T-helper 22 cell (primary cell): ENCODE measurements around the gene NUDT16L1.
"Not testable (repeated sequence)": the region's sequence is repeated elsewhere in the genome, so short reads cannot be mapped to it uniquely, and the experiment has no call there.

Experiments
- DNase-seq: peaks from one replicate; pipeline ENCODE4 v3.0.0-alpha.2; 2020; ENCODE audit warnings: low read depth

NUDT16L1 gene

DNA sequence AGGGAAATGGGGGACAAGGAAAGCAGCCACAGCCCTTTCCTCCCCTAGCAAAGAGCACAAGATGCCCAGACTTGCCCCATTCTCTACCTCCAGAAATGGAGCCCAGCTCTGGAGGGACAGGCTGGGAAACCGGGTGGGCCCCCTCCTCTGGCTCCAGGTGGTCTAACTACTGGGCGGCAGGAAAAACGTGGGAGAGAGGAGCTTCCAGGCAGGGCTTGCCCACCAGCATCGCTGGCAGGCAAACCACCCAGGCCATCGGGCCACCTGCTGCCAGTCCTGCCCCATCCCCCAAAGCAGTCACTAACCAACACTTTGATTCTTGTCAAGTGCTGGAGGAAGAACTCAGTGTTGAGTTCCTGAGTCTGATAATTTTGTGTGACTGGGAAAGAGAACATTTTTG, 25.1 kb downstream of the NUDT16L1 start:
- no peak for DNase-seq

DNA sequence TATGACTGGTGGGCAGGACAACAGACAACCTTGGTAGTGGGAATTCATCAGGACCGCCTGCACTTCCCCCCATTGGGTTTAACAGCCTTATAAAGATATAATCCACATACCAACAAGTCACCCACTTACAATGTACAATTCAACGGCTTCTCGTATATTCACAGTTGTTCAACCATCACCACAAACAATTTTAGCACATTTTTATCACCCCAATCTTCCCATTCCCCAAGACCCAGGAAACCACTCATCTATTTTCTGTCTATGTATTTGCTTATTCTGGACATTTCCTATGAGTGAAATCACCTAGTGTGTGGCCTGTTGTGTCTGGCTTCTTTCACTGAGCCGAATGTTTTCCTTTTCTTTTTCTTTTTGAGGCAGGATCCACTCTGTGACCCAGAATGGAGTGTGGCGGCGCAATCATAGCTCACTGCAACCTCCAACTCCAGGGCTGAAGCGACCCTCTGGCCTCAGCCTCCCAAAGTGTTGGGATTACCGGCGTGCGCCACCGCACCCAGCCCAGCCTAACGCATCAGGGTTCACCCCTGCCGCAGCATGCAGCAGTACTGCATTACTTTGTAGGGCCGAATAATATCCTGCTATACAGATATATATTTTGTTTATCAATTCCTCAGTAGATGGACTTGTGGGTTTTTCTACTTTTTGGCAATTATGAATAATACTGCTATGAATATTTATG, 29.9 kb downstream of the NUDT16L1 start:
- no peak for DNase-seq

- no peak for DNase-seq
Measured at GRCh38 chr16:4724661-4725270, 31.4 kb downstream of the NUDT16L1 start.

GRCh38 chr16:4726616-4727015, 33.3 kb downstream of the NUDT16L1 start:
- no peak for DNase-seq

DNA sequence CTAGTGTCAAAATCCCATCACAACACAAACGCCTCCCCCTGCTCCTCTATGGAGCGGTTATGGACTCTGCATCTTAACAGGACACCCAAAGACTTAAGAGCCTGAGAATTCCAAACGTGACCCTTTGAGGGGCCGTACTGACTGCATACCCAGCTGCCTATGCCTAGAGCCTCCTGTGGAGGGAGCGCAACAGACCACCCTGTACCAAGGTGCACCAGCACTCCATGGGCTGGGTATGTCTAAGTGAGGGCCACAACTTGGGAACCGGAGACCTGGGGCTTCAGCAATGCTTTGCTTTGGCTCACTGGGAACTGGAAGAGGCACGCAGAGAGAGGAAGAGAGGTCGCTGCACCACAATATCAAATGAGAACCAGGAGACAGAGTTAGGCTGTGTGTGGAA, 35.3 kb downstream of the NUDT16L1 start:
- DNase-seq: no peak

- DNase-seq: no peak
Measured at GRCh38 chr16:4729876-4730275, 36.5 kb downstream of the NUDT16L1 start.

- no peak for DNase-seq
Measured at GRCh38 chr16:4733211-4733742, 39.9 kb downstream of the NUDT16L1 start.

GRCh38 chr16:4733747-4734062, 40.3 kb downstream of the NUDT16L1 start:
- no peak for DNase-seq

- DNase-seq: peak; percentile 72
Measured at GRCh38 chr16:4734063-4734729, 40.8 kb downstream of the NUDT16L1 start, which contains the start of the genes ANKS3 and DNAAF8. TSS of gene ANKS3 (minus strand) at chr16:4734271. CDS start at chr16:4730149, 4,122 bp downstream. TSS of gene DNAAF8 (plus strand) at chr16:4734537. CDS start at chr16:4736515, 1,978 bp downstream.

- DNase-seq: peak; percentile 92
Measured at GRCh38 chr16:4734730-4735535, 41.6 kb downstream of the NUDT16L1 start.

DNA sequence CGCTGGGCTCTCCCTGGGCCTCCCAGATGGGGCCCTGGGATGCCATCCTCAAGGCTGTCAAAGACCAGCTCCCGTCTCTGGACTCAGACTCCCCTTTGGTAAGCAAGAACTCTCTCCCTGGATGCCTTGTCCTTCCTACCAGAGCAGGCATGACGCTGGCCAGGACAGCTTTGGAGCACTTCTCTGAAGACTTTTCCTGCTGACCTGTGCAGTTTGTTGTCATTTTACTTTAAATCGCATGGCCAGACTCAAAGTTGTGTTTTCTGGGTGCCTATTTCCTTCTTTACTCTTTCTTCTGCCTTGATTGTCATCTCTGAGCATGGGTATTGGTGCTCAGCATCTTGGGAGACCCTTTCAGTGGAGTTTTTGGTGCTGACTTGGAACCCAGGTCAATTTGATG, 43.2 kb downstream of the NUDT16L1 start:
- no peak for DNase-seq

- DNase-seq: no peak
Measured at GRCh38 chr16:4737545-4737944, 44.2 kb downstream of the NUDT16L1 start.

DNA sequence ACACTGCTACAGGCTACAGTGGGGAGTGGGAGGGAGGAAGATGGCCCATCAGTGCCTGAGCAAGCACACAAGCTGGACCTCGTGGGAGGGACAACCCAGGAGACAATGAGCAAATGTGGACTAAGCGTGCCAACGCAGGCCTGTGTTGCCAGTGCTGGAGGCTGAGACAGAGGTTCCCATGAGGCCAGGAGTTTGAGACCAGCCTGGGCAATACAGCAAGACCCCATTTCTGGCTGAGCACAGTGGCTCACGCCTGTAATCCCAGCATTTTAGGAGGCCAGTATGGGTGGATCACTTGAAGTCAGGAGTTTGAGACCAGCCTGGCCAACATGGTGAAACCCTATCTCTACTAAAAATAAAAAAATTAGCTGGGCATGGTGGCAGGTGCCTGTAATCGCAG, 45.0 kb downstream of the NUDT16L1 start:
- DNase-seq: not testable (repeated sequence)

DNA sequence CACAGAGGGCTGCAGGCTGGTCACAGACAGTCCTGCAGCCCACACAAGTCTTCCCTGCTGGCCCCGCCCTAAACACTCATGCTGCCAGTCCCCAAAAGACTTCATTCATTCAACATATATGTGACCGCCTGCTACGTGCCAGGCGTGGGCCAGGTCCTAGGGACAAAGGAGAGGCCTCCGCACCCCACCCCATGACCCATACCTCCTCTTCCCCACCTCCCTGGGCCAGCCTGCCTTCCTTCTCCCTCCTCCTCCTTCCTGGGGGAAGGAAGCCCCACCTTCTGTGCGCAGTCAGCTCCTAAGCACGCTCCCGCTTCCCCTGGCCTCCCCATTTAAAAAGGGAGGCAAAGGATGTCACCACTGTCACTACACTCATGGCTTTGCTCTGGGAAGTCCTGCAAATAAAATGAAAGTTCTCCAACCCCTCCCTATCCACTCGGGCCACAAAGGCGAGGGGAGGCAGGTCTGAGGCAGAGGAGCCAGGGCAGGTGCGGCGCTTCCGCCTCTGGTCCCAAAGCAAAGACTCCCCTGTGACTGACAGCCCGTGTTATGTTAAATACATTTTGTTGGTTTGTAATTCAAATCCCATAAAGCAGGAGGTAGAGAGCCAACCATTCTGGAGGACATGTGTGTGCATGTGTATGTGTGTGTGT, 50.0 kb downstream of the NUDT16L1 start:
- DNase-seq: no peak

DNA sequence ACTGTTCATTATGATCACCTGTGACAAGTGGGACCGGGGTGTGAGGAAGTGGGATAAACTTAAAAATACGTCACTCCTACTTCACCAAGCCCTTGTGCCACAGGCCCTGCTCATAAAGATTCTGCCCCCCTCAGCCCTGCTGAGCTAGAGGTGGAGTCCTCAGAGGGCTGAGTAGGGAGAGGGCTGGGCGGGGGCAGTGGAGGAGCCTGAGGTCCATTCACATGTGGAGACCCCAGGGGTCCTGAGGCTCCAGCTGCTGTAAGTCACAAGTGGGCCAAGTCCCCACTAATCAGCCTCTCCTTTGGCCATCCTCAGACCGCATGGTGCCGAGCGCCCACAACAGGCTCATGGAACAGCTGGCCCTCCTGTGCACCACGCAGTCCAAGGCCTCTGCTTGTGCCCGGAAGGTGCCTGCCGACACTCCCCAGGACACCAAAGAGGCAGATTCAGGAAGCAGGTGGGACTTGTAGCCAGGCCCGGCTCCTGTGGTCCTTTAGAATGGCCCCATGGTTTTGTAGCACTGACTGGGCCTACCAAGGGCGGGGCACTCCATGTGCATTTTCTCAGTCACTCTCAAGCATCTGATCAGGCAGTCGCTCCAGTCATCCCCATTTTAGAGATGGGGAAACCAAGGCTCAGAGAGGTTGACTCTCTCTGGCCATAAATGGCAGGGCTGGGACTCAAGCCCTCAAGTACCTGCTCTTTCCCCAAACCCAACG, 51.4 kb downstream of the NUDT16L1 start:
- no peak for DNase-seq

DNA sequence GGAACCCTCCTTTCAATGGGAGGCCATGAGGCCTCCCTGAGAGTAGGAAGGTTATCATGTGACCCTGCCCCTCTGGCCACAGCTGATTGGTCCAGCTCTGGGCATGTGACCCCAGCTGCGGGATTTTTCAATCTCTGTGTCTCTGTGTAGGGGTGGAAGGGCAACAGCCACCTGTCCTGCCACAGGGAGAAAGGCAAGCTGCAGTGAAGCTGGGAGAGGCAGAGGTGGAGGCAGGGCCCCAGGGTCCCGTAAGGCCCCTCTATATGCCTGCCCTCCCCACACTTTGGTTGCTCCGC, 51.9 kb downstream of the NUDT16L1 start:
- DNase-seq: no peak
